ENCODE results near the gene KCND2. TPM values are rescaled to one million over a fixed set of nuclear protein-coding genes. Genes with fewer than 3 reads are reported as not detected.
"Not testable (repeated sequence)": the region's sequence is repeated elsewhere in the genome, so short reads cannot be mapped to it uniquely, and the experiment has no call there.

KCND2 gene
- total RNA-seq, 1 experiment from 2014 or later = not detected

DNA sequence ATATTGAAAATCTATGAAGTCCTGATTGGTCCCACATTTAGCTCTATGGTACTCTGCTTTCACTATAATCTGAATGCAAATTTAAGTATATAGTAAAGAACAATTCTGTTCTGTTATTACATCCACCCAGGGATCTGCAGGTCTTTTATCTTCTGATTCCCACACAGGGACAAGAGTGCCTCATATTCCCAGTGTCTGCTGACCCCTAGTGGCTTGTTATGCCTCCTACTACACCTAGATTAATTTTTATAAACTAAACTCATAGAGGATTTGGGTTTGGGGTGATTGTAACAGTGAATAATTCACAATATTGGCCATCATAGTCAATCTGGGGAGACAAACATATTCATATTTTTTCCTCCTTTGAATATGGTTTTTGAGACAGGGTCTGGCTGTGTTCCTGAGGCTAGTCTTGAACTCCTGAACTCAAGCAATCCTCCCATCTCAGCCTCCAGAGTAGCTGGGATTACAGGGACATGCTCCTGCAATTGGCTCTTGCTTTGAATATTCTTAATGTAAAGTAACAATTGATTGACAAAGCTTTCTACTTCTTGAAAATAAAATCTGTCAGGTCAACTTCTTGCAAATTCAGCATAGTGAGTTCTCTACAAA is 282.1 kb downstream of the KCND2 start:
- Histone ChIP-seq H3K9me3 (ENCODE audit: low read length) (no peaks in the 10 kb centered on the region), H3K9ac (ENCODE audit: low read length) (no peak overlapping the region), H3K36me3 (ENCODE audit: insufficient read depth, low read length) (no peaks in the 10 kb centered on the region), H3K27me3 (ENCODE audit: low read length) (no peaks in the 10 kb centered on the region), H3K4me1 (ENCODE audit: low read length) (no peaks in the 10 kb centered on the region), H3K9me2 (replicated peaks; ENCODE audit: insufficient read depth, low read length) (no peaks in the 10 kb centered on the region), H3K79me2 (ENCODE audit: low read length) (no peaks in the 10 kb centered on the region), H2AFZ (ENCODE audit: low read length) (no peak overlapping the region), H3K27ac (ENCODE audit: low read length) (no peak overlapping the region), H3K4me3 (ENCODE audit: low read length) (no peak overlapping the region), H3K4me2 (ENCODE audit: low read depth, low read length, poor library complexity, severe bottlenecking) (no peak overlapping the region), H4K20me1 (ENCODE audit: insufficient read depth, low read depth, low read length) (no peaks in the 10 kb centered on the region)
- DNase-seq = peak; percentile 81

DNA sequence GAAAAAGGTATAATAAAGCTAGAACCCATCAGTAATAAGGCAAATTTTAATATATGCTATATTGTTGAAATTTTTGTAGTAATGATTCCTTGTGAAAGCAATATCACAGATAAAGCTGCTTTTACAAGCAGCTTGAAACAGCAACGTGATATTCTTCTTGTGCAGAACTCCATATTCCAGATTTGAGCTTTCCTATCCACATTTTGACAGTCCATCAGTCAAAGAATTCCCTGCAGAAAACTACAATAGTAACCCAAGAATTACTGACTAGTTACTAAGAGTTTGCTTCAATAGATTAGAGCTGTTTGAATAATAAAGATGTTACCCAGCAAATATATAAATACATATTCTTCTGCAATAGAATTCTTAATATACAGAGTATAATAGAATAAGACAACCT is 291.2 kb downstream of the KCND2 start:
- no peak for DNase-seq

DNA sequence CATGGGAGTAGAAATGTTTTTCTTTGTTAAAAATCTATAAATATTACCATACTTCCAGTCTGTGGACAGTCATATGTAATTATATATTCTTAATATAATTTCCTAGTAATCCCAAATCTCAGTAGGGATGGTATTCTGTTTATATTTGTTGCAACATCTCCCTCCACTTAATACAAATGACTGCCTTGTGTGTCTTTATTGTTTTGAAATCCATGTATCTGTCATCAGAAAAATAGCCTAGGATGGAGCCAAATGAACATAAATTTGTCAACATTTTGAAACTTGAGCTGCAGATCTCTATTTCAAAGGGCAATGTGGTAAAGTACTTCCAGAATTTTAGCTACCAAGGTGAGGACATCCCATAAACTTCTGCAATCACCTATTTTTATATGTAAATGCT is 294.2 kb downstream of the KCND2 start:
- no peaks in the 10 kb centered on the region for H3K9me3 ChIP-seq (ENCODE audit: low read length)
- no peaks in the 10 kb centered on the region for H4K20me1 ChIP-seq (ENCODE audit: insufficient read depth, low read depth, low read length)
- no peak overlapping the region for H3K27ac ChIP-seq (ENCODE audit: low read length)
- no peaks in the 10 kb centered on the region for H3K9me2 ChIP-seq (replicated peaks; ENCODE audit: insufficient read depth, low read length)
- no peak overlapping the region for H3K9ac ChIP-seq (ENCODE audit: low read length)
- H3K4me1 ChIP-seq (ENCODE audit: low read length) = no peaks in the 10 kb centered on the region
- no peak overlapping the region for H2AFZ ChIP-seq (ENCODE audit: low read length)
- DNase-seq = no peak
- H3K4me2 ChIP-seq (ENCODE audit: low read depth, low read length, poor library complexity, severe bottlenecking) = no peak overlapping the region
- no peaks in the 10 kb centered on the region for H3K79me2 ChIP-seq (ENCODE audit: low read length)
- H3K27me3 ChIP-seq (ENCODE audit: low read length) = no peaks in the 10 kb centered on the region
- H3K36me3 ChIP-seq (ENCODE audit: insufficient read depth, low read length) = no peaks in the 10 kb centered on the region
- no peak overlapping the region for H3K4me3 ChIP-seq (ENCODE audit: low read length)

More for the DNA sequence above, 291.2 kb downstream of the KCND2 start:
- Histone ChIP-seq H3K79me2 (ENCODE audit: low read length) (no peaks in the 10 kb centered on the region), H3K4me2 (ENCODE audit: low read depth, low read length, poor library complexity, severe bottlenecking) (no peak overlapping the region), H3K27ac (ENCODE audit: low read length) (no peak overlapping the region), H3K9me2 (replicated peaks; ENCODE audit: insufficient read depth, low read length) (no peaks in the 10 kb centered on the region), H3K4me3 (ENCODE audit: low read length) (no peak overlapping the region), H3K27me3 (ENCODE audit: low read length) (no peaks in the 10 kb centered on the region), H2AFZ (ENCODE audit: low read length) (no peak overlapping the region), H3K9me3 (ENCODE audit: low read length) (no peaks in the 10 kb centered on the region), H3K4me1 (ENCODE audit: low read length) (no peaks in the 10 kb centered on the region), H3K36me3 (ENCODE audit: insufficient read depth, low read length) (no peaks in the 10 kb centered on the region), H4K20me1 (ENCODE audit: insufficient read depth, low read depth, low read length) (no peaks in the 10 kb centered on the region), H3K9ac (ENCODE audit: low read length) (no peak overlapping the region)

DNA sequence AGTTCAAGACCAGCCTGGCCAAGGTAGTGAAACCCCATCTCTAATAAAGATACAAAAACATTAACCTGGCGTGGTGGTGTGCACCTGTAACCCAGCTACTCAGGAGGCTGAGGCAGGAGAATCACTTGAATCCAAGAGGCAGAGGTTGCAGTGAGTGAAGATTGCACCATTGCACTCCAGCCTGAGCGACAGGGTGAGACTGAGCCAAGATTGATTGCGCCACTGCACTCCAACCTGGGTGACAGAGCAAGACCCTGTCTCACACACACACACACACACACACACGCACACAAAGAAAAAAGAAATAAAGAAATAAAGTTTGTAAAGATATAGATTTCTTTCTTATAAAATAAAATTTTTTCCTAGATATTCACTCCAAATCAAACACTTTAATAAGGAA is 305.7 kb downstream of the KCND2 start:
- H4K20me1 ChIP-seq (ENCODE audit: insufficient read depth, low read depth, low read length); H3K4me3 ChIP-seq (ENCODE audit: low read length); H3K9me2 ChIP-seq (replicated peaks; ENCODE audit: insufficient read depth, low read length); H3K36me3 ChIP-seq (ENCODE audit: insufficient read depth, low read length); H3K4me1 ChIP-seq (ENCODE audit: low read length); H3K9ac ChIP-seq (ENCODE audit: low read length); H3K79me2 ChIP-seq (ENCODE audit: low read length); H3K27ac ChIP-seq (ENCODE audit: low read length); DNase-seq; H3K9me3 ChIP-seq (ENCODE audit: low read length); H3K4me2 ChIP-seq (ENCODE audit: low read depth, low read length, poor library complexity, severe bottlenecking); H2AFZ ChIP-seq (ENCODE audit: low read length); H3K27me3 ChIP-seq (ENCODE audit: low read length): not testable (repeated sequence)

DNA sequence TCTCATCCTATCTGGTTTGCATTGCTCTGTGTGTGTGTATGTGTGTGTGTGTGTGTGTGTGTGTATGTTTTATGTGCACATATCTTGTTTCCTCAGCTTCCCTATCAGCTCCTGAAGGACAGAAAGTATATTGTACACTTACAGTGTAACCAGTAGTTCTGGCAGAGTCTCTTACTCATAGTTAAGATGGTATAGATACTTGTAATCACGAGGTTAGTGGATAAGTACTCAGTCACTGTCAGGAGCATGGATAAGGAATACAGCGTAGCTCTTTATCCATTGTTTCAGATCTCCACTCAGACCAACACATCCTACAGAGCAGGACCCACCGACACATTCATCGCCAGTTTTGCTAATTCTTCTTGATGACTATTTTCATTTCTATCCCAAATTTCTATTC is 309.9 kb downstream of the KCND2 start:
- no peaks in the 10 kb centered on the region for H3K27me3 ChIP-seq (ENCODE audit: low read length)
- H4K20me1 ChIP-seq (ENCODE audit: insufficient read depth, low read depth, low read length) = no peaks in the 10 kb centered on the region
- no peak for DNase-seq
- no peak overlapping the region for H3K9ac ChIP-seq (ENCODE audit: low read length)
- no peak overlapping the region for H3K4me2 ChIP-seq (ENCODE audit: low read depth, low read length, poor library complexity, severe bottlenecking)
- H3K9me2 ChIP-seq (replicated peaks; ENCODE audit: insufficient read depth, low read length) = no peaks in the 10 kb centered on the region
- H3K4me3 ChIP-seq (ENCODE audit: low read length) = no peak overlapping the region
- H3K4me1 ChIP-seq (ENCODE audit: low read length) = no peaks in the 10 kb centered on the region
- H3K9me3 ChIP-seq (ENCODE audit: low read length) = no peaks in the 10 kb centered on the region
- no peak overlapping the region for H3K27ac ChIP-seq (ENCODE audit: low read length)
- no peaks in the 10 kb centered on the region for H3K36me3 ChIP-seq (ENCODE audit: insufficient read depth, low read length)
- no peak overlapping the region for H2AFZ ChIP-seq (ENCODE audit: low read length)
- H3K79me2 ChIP-seq (ENCODE audit: low read length) = no peaks in the 10 kb centered on the region

DNA sequence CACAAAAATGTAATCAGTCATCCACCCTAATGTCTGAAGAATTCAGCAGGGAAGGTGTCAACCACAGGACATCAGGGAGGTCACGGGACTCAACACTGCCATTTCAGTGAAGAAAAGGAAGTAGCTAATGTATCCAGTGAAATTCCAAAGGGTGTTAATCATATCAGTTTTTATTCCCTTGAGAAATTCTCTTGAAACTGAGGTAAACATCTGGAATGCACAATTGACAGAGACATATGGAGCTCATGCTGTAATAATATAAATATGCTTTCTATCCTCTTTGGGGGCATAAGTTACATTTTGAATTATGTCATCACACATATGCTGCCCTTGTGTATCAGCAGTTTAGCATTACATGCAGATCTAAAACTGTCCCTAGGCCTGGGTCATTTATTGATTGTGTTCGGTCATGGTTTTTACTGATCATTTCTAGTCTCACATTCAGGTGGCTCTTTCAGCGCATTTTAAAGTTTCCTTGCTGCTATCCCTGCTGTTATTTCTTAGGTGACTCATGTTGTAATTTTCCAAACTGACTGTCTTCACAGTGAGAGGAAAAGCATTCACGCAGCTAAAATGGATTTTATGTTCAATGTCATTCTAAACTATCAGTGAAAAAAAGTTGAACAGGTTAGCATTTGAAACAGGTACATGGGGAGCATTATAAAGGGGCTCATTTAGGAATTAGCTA is 311.1 kb downstream of the KCND2 start:
- H3K27ac ChIP-seq (ENCODE audit: low read length) = no peak overlapping the region
- H3K79me2 ChIP-seq (ENCODE audit: low read length) = no peaks in the 10 kb centered on the region
- H3K9ac ChIP-seq (ENCODE audit: low read length) = no peak overlapping the region
- peaks cover 5% of the 10 kb centered on the region for H3K9me3 ChIP-seq (ENCODE audit: low read length)
- no peaks in the 10 kb centered on the region for H3K36me3 ChIP-seq (ENCODE audit: insufficient read depth, low read length)
- H4K20me1 ChIP-seq (ENCODE audit: insufficient read depth, low read depth, low read length) = no peaks in the 10 kb centered on the region
- no peaks in the 10 kb centered on the region for H3K9me2 ChIP-seq (replicated peaks; ENCODE audit: insufficient read depth, low read length)
- no peaks in the 10 kb centered on the region for H3K27me3 ChIP-seq (ENCODE audit: low read length)
- no peak overlapping the region for H2AFZ ChIP-seq (ENCODE audit: low read length)
- no peaks in the 10 kb centered on the region for H3K4me1 ChIP-seq (ENCODE audit: low read length)
- no peak overlapping the region for H3K4me2 ChIP-seq (ENCODE audit: low read depth, low read length, poor library complexity, severe bottlenecking)
- no peak overlapping the region for H3K4me3 ChIP-seq (ENCODE audit: low read length)
- DNase-seq = no peak

DNA sequence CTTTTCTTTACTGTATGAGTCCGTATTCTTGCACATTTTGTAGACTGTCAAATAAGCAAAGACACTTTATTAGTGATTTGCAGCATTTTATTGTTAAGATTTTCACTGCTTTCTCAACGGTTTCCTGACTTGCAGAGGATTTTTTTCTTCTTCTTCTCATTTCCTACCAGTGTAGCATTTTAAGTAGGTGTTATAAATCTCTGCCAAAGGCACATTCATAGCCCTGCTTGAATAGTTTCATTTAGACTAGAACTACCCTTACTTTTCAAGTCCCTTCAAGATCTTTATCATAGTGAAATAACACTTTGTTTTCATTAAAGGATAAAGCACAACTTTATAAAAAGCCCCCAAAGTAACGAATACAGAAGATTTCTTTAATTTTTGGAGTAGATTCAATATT is 313.6 kb downstream of the KCND2 start:
- no peak overlapping the region for H3K4me3 ChIP-seq (ENCODE audit: low read length)
- no peak overlapping the region for H3K9ac ChIP-seq (ENCODE audit: low read length)
- no peak overlapping the region for H3K27ac ChIP-seq (ENCODE audit: low read length)
- H3K27me3 ChIP-seq (ENCODE audit: low read length) = no peaks in the 10 kb centered on the region
- no peaks in the 10 kb centered on the region for H3K36me3 ChIP-seq (ENCODE audit: insufficient read depth, low read length)
- no peak overlapping the region for H2AFZ ChIP-seq (ENCODE audit: low read length)
- DNase-seq = no peak
- H3K9me3 ChIP-seq (ENCODE audit: low read length) = peaks cover 5% of the 10 kb centered on the region
- no peaks in the 10 kb centered on the region for H3K9me2 ChIP-seq (replicated peaks; ENCODE audit: insufficient read depth, low read length)
- no peaks in the 10 kb centered on the region for H4K20me1 ChIP-seq (ENCODE audit: insufficient read depth, low read depth, low read length)
- H3K4me2 ChIP-seq (ENCODE audit: low read depth, low read length, poor library complexity, severe bottlenecking) = no peak overlapping the region
- H3K79me2 ChIP-seq (ENCODE audit: low read length) = no peaks in the 10 kb centered on the region
- H3K4me1 ChIP-seq (ENCODE audit: low read length) = no peaks in the 10 kb centered on the region

DNA sequence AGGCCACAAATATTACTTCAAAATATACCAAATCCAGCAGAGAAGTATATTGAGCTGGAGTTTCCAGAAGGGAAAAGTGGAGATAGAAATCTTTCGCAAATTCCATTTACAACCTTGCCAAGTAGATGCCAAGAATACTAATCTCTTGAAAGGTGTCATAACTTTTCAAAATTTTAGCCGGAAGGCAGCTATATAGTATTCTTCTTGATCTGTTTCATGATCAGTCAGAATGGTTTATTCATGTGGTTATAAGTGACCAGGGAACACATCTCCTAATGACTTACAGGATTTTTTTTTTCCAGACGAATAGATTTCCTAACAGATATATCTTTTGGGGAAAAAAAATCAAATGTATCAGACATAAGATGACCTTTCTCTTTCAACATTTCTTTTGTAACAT is 314.3 kb downstream of the KCND2 start:
- H3K4me3 ChIP-seq (ENCODE audit: low read length) = no peak overlapping the region
- H3K9me3 ChIP-seq (ENCODE audit: low read length) = peaks cover 5% of the 10 kb centered on the region
- no peak overlapping the region for H2AFZ ChIP-seq (ENCODE audit: low read length)
- no peaks in the 10 kb centered on the region for H3K27me3 ChIP-seq (ENCODE audit: low read length)
- H3K4me1 ChIP-seq (ENCODE audit: low read length) = no peaks in the 10 kb centered on the region
- H3K4me2 ChIP-seq (ENCODE audit: low read depth, low read length, poor library complexity, severe bottlenecking) = no peak overlapping the region
- no peak overlapping the region for H3K27ac ChIP-seq (ENCODE audit: low read length)
- no peaks in the 10 kb centered on the region for H3K36me3 ChIP-seq (ENCODE audit: insufficient read depth, low read length)
- no peaks in the 10 kb centered on the region for H4K20me1 ChIP-seq (ENCODE audit: insufficient read depth, low read depth, low read length)
- H3K9ac ChIP-seq (ENCODE audit: low read length) = no peak overlapping the region
- DNase-seq = no peak
- no peaks in the 10 kb centered on the region for H3K79me2 ChIP-seq (ENCODE audit: low read length)
- H3K9me2 ChIP-seq (replicated peaks; ENCODE audit: insufficient read depth, low read length) = no peaks in the 10 kb centered on the region
